ENCODE results near the gene MPRIP.
"Not testable (repeated sequence)": the region's sequence is repeated elsewhere in the genome, so short reads cannot be mapped to it uniquely, and the experiment has no call there.

The MPRIP gene

DNA sequence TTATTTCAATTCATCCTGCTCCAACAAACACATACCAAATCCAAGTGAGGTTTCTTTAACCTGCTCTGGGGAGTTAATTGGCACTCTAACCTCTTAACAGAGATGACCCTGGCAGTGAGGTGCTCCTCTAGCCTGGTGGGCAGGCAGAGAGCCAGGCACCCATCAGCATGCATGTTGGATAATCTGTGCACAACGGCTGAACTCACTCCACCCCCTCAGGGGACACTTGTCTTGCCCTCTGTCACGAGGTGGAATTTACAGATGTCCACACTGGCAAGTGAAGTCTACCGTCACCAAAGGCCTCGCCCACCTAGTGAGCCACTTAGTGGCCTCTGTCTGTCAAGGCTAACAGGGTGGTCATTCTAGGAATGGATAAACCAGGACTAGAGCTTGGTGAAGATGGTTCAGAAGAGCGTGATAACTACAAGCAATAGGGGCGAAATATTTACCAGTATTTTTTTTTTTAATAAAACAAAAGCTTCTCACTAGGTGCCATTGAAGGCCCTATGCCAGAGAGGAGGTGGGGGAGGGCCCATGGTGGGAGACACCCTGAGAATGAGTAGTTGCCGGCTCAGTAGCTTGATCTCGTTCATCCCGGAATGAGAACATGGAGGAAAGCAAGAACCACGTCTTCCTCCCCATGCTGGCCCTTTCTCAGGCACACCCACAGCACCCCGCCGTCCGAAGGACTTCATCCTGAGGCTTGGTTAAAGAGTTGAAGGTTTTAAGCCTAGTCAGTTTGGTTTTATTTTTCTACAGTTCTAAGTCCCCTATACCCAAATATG is 138.7 kb downstream of the MPRIP start:
- H3K36me3 ChIP-seq: peaks cover 63% of the 10 kb centered on the region
- no peak overlapping the region for H3K4me3 ChIP-seq (ENCODE audit: low read depth in 1 of 2, low read length in 1 of 2)
- H3K4me1 ChIP-seq (ENCODE audit: control insufficient read depth in 1 of 2, insufficient read depth in 1 of 2, low read depth in 1 of 2, low read length in 1 of 2): peaks cover 43 to 48% of the 10 kb centered on the region in 2 experiments
- H3K27me3 ChIP-seq: no peaks in the 10 kb centered on the region
- TF ChIP-seq, protein P1, sequence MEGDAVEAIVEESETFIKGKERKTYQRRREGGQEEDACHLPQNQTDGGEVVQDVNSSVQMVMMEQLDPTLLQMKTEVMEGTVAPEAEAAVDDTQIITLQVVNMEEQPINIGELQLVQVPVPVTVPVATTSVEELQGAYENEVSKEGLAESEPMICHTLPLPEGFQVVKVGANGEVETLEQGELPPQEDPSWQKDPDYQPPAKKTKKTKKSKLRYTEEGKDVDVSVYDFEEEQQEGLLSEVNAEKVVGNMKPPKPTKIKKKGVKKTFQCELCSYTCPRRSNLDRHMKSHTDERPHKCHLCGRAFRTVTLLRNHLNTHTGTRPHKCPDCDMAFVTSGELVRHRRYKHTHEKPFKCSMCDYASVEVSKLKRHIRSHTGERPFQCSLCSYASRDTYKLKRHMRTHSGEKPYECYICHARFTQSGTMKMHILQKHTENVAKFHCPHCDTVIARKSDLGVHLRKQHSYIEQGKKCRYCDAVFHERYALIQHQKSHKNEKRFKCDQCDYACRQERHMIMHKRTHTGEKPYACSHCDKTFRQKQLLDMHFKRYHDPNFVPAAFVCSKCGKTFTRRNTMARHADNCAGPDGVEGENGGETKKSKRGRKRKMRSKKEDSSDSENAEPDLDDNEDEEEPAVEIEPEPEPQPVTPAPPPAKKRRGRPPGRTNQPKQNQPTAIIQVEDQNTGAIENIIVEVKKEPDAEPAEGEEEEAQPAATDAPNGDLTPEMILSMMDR (IDR thresholded peaks at IDR 0.05): no peak
- H3K9me3 ChIP-seq: no peaks in the 10 kb centered on the region
- H3K27ac ChIP-seq: no peak overlapping the region

DNA sequence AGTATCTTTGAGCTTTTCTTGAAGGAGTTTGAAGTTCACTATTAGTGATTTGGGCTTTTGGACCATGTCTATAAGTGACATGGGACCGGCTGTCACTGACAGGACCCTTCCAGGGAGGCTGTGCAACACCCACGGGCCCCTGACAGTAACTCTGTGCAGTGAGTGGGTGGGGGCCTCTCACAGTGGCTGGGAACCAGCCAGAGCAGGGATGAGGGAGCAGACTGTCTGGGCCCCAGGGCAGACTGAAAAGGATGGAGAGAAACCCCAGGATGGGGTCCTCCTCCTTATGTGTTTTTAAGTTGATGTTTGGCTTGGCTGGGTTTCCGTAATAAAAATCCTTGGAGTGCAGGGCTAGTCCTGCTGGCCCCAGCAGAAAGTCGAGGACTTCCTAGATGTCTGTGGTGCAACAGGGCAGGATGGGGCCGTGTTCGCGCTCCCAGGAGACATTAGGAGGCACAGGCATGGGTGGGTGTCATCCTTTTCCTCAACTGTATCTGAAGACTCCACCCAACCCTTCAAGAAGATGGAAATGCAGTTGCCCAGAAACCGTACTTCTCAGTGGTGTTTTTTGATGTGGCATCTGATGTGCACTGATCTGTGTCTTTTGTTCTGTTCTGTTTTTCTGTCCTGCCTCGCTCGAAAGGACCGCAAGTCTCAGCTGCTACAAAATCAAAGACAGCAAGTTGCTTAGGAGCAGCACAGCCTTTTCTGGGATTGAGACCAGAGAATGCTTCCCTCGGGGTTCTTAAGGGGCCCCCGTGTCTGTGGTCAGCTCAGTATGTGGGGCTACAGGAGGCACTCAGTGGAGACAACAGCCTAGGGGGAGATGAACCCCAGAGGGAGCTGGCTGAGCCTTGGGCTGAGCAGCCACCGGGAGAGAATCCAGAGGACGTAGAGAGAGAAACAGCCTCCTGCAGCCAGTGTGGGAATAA is 139.7 kb downstream of the MPRIP start:
- Histone ChIP-seq H3K27ac (no peak overlapping the region), H3K4me1 (ENCODE audit: control insufficient read depth in 1 of 2, insufficient read depth in 1 of 2, low read depth in 1 of 2, low read length in 1 of 2) (peaks cover 45 to 48% of the 10 kb centered on the region in 2 experiments), H3K36me3 (peaks cover 58% of the 10 kb centered on the region), H3K27me3 (no peaks in the 10 kb centered on the region), H3K4me3 (ENCODE audit: low read depth in 1 of 2, low read length in 1 of 2) (no peak overlapping the region), H3K9me3 (no peaks in the 10 kb centered on the region)
- TF ChIP-seq, protein P1 (IDR thresholded peaks at IDR 0.05): no peak

DNA sequence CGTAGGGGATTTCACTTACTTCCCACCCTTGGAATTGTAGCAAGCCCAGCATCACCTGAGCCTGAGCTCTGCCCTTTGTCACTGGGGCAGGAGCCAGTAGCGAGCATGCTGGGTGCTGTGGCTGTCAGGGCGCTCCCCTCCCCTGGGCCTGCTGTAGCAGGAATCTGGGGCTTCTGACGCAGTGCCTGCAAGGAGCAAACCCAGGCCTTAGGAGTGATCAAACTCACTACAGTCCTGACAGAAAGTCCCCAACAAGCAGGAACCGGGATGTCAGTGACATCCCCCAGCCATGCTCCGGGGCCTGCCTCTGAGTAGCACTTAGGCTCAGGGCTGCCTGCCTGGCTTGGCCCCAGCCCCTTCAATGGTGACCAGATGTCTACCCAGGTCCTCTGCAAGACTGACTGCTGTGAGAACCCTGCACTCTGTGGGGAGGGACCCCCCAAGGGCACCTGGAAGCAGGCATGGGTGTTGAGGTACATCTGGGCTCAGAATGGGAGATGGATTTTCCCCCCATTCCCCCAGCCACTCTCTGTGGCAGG is 140.4 kb downstream of the MPRIP start:
- no peaks in the 10 kb centered on the region for H3K27me3 ChIP-seq
- peaks cover 53 to 54% of the 10 kb centered on the region in 2 experiments for H3K4me1 ChIP-seq (ENCODE audit: control insufficient read depth in 1 of 2, insufficient read depth in 1 of 2, low read depth in 1 of 2, low read length in 1 of 2)
- H3K4me3 ChIP-seq (ENCODE audit: low read depth in 1 of 2, low read length in 1 of 2): no peak overlapping the region
- peaks cover 50% of the 10 kb centered on the region for H3K36me3 ChIP-seq
- no peaks in the 10 kb centered on the region for H3K9me3 ChIP-seq
- TF ChIP-seq, protein P1 (IDR thresholded peaks at IDR 0.05): no peak
- no peak overlapping the region for H3K27ac ChIP-seq

DNA sequence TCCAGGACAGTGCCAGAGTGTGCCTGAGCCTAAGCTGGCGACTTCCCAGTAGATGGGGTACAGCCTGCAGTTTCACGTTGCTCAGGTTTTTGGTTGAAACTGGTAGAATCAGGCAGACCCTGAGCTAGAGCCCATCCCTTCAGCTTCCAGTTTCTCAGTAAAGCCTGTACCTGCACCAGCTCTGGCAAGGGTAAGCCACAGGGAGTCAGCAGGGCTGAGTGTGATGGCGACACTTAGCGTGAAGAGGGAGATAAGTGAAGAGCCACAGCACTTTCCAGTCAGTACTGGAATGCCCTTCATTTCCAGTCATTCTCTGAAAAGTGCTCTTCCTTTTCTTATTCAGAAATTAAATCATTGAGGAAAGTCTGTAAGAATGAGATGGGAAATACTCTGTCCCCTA is 141.5 kb downstream of the MPRIP start:
- Histone ChIP-seq H3K27me3 (no peaks in the 10 kb centered on the region), H3K36me3 (peaks cover 40% of the 10 kb centered on the region), H3K27ac (peak overlapping the region; percentile 86), H3K4me1 (ENCODE audit: control insufficient read depth in 1 of 2, insufficient read depth in 1 of 2, low read depth in 1 of 2, low read length in 1 of 2) (peaks cover 55% of the 10 kb centered on the region in 2 experiments), H3K9me3 (no peaks in the 10 kb centered on the region), H3K4me3 (ENCODE audit: low read depth in 1 of 2, low read length in 1 of 2) (no peak overlapping the region)
- TF ChIP-seq, protein P1 (IDR thresholded peaks at IDR 0.05): no peak

DNA sequence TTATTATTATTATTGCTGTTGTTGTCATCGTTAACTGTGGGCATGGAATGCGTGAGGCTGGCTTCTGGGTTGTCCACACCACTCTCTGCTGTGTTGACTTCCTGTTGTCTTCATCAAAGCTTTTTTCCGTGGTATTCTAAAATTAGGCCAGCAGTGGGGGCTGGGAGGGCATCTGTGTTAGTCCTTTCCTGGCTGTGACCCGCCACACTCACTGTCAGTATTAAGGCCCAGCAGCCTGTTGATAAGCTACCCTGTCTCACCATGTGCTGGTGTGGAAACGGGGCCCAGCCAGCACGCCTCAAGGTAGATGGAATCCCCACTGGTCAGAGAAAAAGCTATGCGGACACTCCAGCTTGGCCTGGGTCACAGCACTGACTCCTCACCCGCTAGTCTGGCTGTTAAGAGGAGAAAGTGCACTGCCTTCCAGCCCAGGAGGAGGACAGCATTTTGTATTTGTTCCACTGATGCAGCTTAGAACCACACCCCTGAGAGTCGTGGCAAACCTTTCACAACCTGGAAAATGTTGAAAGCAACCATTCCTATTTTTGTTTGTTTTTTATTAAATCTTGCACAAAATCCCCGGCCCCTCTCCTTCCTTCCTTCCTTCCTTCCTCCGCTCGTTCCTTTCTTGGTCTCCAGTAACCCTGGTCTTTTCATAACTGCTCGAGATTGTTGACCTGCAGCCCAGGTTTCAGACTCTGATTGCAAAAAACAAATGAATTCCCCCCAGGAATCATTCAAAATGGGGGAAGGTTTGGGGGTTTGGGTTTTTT is 142.9 kb downstream of the MPRIP start:
- H3K9me3 ChIP-seq, H3K27me3 ChIP-seq: not testable (repeated sequence)
- peaks cover 55% of the 10 kb centered on the region in 2 experiments for H3K4me1 ChIP-seq (ENCODE audit: control insufficient read depth in 1 of 2, insufficient read depth in 1 of 2, low read depth in 1 of 2, low read length in 1 of 2)
- H3K4me3 ChIP-seq (ENCODE audit: low read depth in 1 of 2, low read length in 1 of 2): peak overlapping the region in 1 of 2 experiments; percentile 27
- peaks cover 27% of the 10 kb centered on the region for H3K36me3 ChIP-seq
- peak overlapping the region; percentile 86 for H3K27ac ChIP-seq

All from neutrophil (primary cell).